HepG2 (cell line): ENCODE data around the gene PLD1. TPM values are rescaled to one million over a fixed set of nuclear protein-coding genes. Genes with fewer than 3 reads are reported as not detected.

Experiments used
- DDIT3 ChIP-seq: sonication (generic); formaldehyde crosslinking; IDR thresholded peaks from 2 replicates; pipeline ENCODE4 v1.4.0; 2020; ENCODE audit warnings: mild to moderate bottlenecking, missing genetic modification reagents
- DPF2 ChIP-seq: sonication (generic); formaldehyde crosslinking; IDR thresholded peaks from 2 replicates; pipeline ENCODE4 v1.4.0; 2020; ENCODE audit warnings: mild to moderate bottlenecking, low read depth, missing genetic modification reagents, borderline replicate concordance
- GABPA ChIP-seq, 2 experiments: IDR thresholded peaks; 2 replicates each; pipeline ENCODE4 v1.6.1; 2011 to 2016; ENCODE audit warnings: low read depth in 2 of 2, low read length in 1 of 2, missing biosample characterization in 1 of 2, missing genetic modification characterization in 1 of 2
- KLF16 ChIP-seq, 2 experiments: sonication (generic) in 1 of 2; formaldehyde crosslinking in 1 of 2; IDR thresholded peaks; 2 replicates each; pipeline versions ENCODE4 v1.6.1 to v1.8.0; 2016 to 2023; ENCODE audit warnings: missing genetic modification reagents in 2 of 2, missing compliant biosample characterization in 1 of 2
- POLR2AphosphoS5 ChIP-seq: IDR thresholded peaks from 2 replicates; pipeline ENCODE4 v1.6.1; 2012; ENCODE audit warnings: low read depth, low read length
- PRDM15 ChIP-seq: sonication (generic); formaldehyde crosslinking; IDR thresholded peaks from 2 replicates; pipeline ENCODE4 v1.4.0; 2020; ENCODE audit warnings: missing genetic modification reagents
- SNAPC2 ChIP-seq: sonication (generic); formaldehyde crosslinking; IDR thresholded peaks from 2 replicates; pipeline ENCODE4 v1.8.1; 2022; ENCODE audit warnings: mild to moderate bottlenecking, missing genetic modification reagents
- SPEN ChIP-seq: sonication (generic); formaldehyde crosslinking; IDR thresholded peaks from 2 replicates; pipeline ENCODE4 v1.5.1; 2020; ENCODE audit warnings: low read depth, mild to moderate bottlenecking, missing genetic modification reagents
- ZMYM2 ChIP-seq: sonication (generic); formaldehyde crosslinking; IDR thresholded peaks from 2 replicates; pipeline ENCODE4 v1.8.0; 2022; ENCODE audit warnings: mild to moderate bottlenecking, missing genetic modification reagents
- ZNF337 ChIP-seq: sonication (generic); formaldehyde crosslinking; IDR thresholded peaks from 2 replicates; pipeline ENCODE4 v1.5.1; 2020; ENCODE audit warnings: missing genetic modification reagents, low read depth, mild to moderate bottlenecking, borderline replicate concordance
- ZNF790 ChIP-seq: sonication (generic); formaldehyde crosslinking; IDR thresholded peaks from 2 replicates; pipeline ENCODE4 v1.8.0; 2022; ENCODE audit warnings: missing genetic modification reagents, mild to moderate bottlenecking, borderline replicate concordance
- ZSCAN29 ChIP-seq: sonication (generic); formaldehyde crosslinking; conservative IDR thresholded peaks from 2 replicates; pipeline ENCODE4 v1.4.0; 2020; ENCODE audit warnings: mild to moderate bottlenecking, missing genetic modification reagents
- polyA plus RNA-seq, 8 experiments: library from polyadenylated mRNA; depleted of rRNA in 3 of 8; stranded (reverse) in 7 of 8; unstranded in 1 of 8; fragments of >200 nt; fragmentation: Illumina TruSeq in 4 of 8; extraction: Trizol in 4 of 8; gene quantifications; 2 replicates each; pipeline versions ENCODE4 v1.2.1 to v1.2.3, GENCODE V29; 2011 to 2016; ENCODE audit warnings: low read depth in 4 of 8, missing spikeins in 1 of 8, mixed read lengths in 1 of 8; ENCODE audit not compliant: insufficient read depth in 1 of 8
- total RNA-seq, 5 experiments: library from RNA; depleted of rRNA; stranded (reverse); fragments of >200 nt; fragmentation: Illumina TruSeq; extraction: Trizol; gene quantifications; 2 replicates each; pipeline ENCODE4 v1.2.3, GENCODE V29; 2016; ENCODE audit warnings: low read depth in 1 of 5
- TF ChIP-seq, protein P1 (sequence below): sonication (generic); formaldehyde crosslinking; IDR thresholded peaks from 2 replicates; pipeline ENCODE4 v1.4.0; 2020; ENCODE audit warnings: missing genetic modification reagents
- TF ChIP-seq, protein P2 (sequence below): sonication (generic); formaldehyde crosslinking; IDR thresholded peaks from 2 replicates; pipeline ENCODE4 v1.4.0; 2020; ENCODE audit warnings: low read depth, mild to moderate bottlenecking, missing genetic modification reagents

Gene PLD1
- total and polyA plus RNA-seq, 2 of the 13 experiments (the other 11 are each of a cell fraction or from before 2014, with no cell fraction given), result 27.1 to 59.4 TPM

DNA sequence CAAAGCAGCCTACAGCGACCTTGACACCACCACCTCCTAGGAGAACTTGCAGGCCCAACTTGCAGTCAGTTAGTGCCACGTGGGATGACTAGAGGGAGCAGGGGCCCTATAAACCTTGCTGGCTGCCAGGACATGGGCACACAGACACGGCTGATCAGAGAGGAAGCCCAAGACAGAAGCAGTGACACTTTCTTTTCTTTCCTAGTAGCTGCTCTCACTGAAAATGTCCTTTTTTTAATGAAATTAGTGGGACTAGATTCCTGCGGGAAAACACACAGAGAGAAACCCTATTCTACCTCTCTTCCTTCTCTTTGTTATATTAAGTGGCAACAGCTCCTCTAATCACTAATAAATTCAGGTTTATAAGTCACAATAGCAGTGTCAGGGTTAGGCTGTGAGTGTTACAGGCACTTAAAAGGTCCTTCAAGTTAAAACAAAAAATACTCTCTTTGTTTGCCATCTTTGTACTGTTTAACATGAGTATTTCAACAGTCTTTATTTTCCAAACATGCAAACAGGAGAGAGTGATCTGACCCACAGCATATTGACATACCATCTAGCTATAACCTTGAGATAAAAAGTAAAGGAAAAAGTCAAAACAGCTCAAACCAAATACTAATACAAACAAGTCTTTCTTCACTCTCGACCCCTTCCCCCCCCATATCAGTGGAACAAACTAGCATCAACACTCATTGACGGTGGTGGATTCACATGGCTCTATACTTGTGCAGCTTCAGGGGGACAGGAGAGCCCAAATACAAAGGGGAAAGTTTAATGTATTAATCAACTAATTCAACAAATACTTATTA is 30.7 kb upstream of the PLD1 start (continued):
- TF ChIP-seq PRDM15 (CRISPR knock-in tag) (no peak), ZNF790 (CRISPR knock-in tag) (no peak), ZMYM2 (CRISPR knock-in tag) (no peak), DDIT3 (CRISPR knock-in tag) (no peak), DPF2 (peak; percentile 93), KLF16 (CRISPR knock-in tag; IDR thresholded peaks at IDR 0.05) (peak in 1 of 2 experiments; percentile 95; a peak in 2 of 4 replicates), SNAPC2 (CRISPR knock-in tag) (0 out of 2 replicates have a peak, but pooled peaks have one; percentile 18), ZSCAN29 (CRISPR knock-in tag) (0 out of 2 replicates have a peak, but pooled peaks have one; percentile 63), POLR2AphosphoS5 (peak; percentile 68), GABPA (IDR thresholded peaks at IDR 0.05; ENCODE audit: low read depth, low read length) (no peak), GABPA (CRISPR knock-in tag; IDR thresholded peaks at IDR 0.05; ENCODE audit: low read depth) (no peak), SPEN (CRISPR knock-in tag) (no peak), ZNF337 (no peak)
- TF ChIP-seq, protein P1, sequence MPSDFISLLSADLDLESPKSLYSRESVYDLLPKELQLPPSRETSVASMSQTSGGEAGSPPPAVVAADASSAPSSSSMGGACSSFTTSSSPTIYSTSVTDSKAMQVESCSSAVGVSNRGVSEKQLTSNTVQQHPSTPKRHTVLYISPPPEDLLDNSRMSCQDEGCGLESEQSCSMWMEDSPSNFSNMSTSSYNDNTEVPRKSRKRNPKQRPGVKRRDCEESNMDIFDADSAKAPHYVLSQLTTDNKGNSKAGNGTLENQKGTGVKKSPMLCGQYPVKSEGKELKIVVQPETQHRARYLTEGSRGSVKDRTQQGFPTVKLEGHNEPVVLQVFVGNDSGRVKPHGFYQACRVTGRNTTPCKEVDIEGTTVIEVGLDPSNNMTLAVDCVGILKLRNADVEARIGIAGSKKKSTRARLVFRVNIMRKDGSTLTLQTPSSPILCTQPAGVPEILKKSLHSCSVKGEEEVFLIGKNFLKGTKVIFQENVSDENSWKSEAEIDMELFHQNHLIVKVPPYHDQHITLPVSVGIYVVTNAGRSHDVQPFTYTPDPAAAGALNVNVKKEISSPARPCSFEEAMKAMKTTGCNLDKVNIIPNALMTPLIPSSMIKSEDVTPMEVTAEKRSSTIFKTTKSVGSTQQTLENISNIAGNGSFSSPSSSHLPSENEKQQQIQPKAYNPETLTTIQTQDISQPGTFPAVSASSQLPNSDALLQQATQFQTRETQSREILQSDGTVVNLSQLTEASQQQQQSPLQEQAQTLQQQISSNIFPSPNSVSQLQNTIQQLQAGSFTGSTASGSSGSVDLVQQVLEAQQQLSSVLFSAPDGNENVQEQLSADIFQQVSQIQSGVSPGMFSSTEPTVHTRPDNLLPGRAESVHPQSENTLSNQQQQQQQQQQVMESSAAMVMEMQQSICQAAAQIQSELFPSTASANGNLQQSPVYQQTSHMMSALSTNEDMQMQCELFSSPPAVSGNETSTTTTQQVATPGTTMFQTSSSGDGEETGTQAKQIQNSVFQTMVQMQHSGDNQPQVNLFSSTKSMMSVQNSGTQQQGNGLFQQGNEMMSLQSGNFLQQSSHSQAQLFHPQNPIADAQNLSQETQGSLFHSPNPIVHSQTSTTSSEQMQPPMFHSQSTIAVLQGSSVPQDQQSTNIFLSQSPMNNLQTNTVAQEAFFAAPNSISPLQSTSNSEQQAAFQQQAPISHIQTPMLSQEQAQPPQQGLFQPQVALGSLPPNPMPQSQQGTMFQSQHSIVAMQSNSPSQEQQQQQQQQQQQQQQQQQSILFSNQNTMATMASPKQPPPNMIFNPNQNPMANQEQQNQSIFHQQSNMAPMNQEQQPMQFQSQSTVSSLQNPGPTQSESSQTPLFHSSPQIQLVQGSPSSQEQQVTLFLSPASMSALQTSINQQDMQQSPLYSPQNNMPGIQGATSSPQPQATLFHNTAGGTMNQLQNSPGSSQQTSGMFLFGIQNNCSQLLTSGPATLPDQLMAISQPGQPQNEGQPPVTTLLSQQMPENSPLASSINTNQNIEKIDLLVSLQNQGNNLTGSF (CRISPR knock-in tag), result no peak
- TF ChIP-seq, protein P2, sequence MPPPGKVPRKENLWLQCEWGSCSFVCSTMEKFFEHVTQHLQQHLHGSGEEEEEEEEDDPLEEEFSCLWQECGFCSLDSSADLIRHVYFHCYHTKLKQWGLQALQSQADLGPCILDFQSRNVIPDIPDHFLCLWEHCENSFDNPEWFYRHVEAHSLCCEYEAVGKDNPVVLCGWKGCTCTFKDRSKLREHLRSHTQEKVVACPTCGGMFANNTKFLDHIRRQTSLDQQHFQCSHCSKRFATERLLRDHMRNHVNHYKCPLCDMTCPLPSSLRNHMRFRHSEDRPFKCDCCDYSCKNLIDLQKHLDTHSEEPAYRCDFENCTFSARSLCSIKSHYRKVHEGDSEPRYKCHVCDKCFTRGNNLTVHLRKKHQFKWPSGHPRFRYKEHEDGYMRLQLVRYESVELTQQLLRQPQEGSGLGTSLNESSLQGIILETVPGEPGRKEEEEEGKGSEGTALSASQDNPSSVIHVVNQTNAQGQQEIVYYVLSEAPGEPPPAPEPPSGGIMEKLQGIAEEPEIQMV (CRISPR knock-in tag), result 0 out of 2 replicates have a peak, but pooled peaks have one; percentile 17
